SU-DHL-6 (cell line): Measurements from ENCODE around the gene APOM.

ENCODE experiments used
- EZH2phosphoT487 ChIP-seq: fragments of 200-600 bp; sonication (generic), shearing (Covaris generic); conservative IDR thresholded peaks from 2 replicates; pipeline ENCODE4 v1.6.1; 2018; ENCODE audit warnings: mild to moderate bottlenecking, antibody characterized with exemption, low read length, moderate library complexity, mixed read lengths
- TF ChIP-seq, protein P1 (sequence below): fragments of 200-600 bp; sonication (generic); IDR thresholded peaks from one replicate; pipeline ENCODE4 v1.5.1; 2017; ENCODE audit warnings: antibody characterized with exemption, mild to moderate bottlenecking, low read length, moderate library complexity; ENCODE audit not compliant: insufficient read depth, poor library complexity, severe bottlenecking

DNA sequence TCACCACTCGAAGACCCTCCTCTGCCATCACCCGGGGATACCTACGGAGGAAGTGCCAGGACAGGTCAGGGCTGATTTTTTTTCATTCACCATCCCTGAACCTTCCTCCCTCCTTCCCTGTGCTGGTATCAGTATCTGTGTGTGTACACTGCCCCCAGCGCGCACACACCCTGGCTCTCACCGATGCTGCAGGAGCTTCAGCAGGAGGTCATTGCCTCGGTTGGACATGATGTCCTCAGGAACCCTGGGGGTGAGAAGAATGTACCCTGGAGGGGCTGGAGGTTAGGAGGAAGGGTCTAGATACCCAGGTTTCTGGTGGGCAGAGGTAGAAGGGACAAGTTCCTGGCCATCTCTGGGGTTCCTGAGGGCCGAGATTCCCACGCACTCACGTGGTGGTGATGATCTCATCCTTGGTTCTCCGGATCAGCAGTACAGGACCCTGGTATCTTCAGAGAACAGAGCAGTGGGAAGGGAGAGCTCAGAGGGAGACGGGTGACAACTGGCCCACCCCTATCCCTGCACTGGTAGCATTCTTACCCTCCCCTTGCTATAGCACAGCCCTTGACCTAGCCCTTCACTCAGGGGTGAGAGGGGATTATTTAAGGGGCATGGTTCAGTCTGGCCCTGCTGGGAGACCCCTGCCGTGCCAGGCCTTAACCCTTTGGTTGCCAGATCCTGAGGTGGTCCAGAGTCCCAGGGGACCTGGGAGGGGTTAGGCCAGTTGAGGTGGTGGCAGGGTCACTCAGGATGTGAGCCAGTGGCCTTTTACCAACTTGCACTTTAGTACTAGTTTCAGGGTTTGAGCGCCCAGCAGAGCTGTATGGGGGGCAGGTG lies 32.4 kb downstream of the APOM start:
- TF ChIP-seq, protein P1, sequence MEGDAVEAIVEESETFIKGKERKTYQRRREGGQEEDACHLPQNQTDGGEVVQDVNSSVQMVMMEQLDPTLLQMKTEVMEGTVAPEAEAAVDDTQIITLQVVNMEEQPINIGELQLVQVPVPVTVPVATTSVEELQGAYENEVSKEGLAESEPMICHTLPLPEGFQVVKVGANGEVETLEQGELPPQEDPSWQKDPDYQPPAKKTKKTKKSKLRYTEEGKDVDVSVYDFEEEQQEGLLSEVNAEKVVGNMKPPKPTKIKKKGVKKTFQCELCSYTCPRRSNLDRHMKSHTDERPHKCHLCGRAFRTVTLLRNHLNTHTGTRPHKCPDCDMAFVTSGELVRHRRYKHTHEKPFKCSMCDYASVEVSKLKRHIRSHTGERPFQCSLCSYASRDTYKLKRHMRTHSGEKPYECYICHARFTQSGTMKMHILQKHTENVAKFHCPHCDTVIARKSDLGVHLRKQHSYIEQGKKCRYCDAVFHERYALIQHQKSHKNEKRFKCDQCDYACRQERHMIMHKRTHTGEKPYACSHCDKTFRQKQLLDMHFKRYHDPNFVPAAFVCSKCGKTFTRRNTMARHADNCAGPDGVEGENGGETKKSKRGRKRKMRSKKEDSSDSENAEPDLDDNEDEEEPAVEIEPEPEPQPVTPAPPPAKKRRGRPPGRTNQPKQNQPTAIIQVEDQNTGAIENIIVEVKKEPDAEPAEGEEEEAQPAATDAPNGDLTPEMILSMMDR = no peak
- TF ChIP-seq EZH2phosphoT487 = no peak
